Epidermal melanocyte (primary cell): ENCODE data around the gene CD247.

ENCODE experiments used
- DNase-seq: peaks from one replicate; pipeline ENCODE4 v3.0.0; 2011; ENCODE audit warnings: low spot score; ENCODE audit not compliant: insufficient read length

The CD247 gene

DNA sequence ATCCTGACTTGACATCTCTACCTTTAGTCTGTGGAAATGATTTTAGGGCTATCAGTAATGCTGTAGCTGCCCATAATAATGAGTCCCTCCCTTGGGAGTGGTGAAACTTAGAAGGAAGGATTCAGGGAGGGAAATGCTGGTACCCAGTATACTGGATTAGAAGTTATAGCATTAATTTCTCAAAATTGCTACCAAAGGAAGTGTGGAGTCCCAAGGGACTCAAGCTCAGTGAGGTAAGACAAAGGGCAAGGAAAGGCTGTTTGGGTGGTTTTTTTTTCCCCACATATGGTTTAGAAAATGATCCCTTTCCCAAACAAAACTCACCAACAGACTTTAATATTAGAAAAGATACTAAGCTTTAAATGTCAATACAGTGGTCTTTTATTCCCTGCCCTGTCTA is 99.9 kb downstream of the CD247 start:
- DNase-seq = no peak

DNA sequence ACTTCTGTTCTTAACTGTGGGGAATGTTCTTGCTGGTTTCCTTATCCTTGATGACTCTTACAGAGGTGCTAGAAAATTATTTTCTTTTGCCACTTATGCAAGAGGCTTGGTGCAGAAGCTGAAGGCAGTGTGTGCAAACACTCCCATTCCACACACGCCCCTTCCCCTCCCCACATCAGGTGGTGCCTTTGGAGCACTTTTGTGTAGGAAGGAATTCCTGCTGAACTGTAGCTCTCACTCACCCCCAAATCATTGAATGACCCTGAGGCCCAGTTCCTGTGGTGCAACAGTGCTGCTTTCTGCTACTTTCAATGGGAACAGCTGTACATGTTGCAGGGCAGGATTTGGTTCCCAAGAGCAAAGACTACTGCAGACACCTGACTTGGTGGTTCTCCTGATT is 101.8 kb downstream of the CD247 start:
- DNase-seq = no peak

DNA sequence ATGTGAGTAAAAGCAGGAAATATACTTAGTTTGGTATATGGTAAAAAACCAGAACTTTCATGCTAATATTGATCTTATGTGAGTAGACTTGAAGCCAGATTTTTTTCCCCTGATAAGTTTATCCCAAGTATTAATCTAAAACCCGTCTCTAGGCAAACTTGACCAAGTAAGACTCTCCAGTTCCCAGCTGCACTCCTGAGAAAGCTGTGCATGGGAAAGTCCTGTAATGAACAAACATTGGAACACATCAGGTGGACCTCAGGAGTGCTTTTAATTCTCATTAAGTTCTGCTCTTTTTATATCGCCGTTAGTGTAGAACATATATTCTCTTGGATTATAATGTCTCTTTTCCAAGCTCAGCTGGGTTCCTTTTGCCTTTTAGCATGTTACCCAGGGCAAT is 105.0 kb downstream of the CD247 start:
- DNase-seq = no peak

DNA sequence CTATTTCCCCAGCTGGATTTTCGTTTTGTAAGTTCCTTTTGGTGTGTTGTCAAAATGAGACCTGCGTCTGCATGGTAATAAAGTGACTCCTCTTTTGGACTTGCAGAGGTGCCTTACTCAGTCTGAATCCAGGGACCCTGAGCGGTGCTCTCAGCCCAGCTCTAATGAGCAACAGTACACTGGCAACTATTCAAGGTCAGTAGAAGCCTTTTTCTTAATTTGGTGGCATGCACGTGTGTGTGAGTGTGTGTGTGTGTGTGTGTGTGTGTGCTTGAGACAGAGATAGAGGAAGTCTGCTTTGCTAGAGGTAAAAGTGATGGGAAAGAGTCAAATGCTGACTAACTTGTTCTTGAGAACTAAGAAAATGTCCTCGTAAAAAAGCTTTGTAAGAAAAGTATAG is 105.4 kb downstream of the CD247 start:
- DNase-seq = no peak

DNA sequence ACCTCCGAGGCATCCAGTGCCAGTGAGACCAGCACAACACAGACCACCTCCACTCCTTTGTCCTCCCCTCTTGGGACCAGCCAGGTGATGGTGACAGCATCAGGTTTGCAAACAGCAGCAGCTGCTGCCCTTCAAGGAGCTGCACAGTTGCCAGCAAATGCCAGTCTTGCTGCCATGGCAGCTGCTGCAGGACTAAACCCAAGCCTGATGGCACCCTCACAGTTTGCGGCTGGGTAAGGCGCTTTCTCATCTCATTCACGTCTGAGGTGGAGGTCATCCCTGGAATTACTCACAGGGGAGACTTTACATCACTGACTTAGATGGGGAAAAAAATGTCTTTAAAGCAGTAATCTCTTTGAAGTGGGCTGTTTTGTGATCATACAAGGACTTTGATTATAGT is 106.3 kb downstream of the CD247 start:
- no peak for DNase-seq

DNA sequence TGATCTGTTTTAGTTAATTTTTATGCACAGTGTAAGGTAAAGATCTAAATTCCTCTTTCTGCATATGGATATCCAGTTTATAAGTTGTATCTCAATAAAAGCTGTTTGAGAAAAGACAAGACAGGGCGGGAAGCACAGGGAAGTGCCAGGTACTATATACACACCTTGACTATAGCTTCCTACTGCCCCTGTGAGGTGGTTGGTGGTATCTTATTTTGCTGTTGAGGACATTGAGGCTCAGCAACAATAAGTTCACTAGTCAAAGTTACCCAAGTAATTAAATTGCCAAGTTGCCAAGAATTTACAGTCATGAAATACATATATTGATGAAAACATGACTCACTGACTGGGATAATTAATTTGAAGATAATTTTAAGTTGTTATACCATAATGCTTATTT is 109.1 kb downstream of the CD247 start:
- DNase-seq = no peak

DNA sequence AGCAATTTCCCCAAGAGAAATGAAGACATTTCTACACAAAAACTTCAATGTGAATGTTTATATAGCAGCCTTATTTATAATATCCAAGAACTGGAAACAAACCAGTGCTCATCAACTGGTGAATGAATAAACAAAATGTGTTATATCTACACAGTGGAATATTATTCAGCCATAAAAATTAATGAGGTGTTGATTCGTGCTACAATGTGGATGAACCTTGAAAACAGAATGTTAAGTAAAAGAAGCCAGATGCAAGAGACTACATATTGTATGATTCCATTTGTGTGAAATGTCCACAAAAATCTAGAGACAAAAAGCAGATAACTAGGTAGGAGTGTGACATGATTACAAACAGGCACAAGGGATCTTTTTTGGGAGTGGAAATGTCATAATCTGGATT is 110.0 kb downstream of the CD247 start:
- no peak for DNase-seq

DNA sequence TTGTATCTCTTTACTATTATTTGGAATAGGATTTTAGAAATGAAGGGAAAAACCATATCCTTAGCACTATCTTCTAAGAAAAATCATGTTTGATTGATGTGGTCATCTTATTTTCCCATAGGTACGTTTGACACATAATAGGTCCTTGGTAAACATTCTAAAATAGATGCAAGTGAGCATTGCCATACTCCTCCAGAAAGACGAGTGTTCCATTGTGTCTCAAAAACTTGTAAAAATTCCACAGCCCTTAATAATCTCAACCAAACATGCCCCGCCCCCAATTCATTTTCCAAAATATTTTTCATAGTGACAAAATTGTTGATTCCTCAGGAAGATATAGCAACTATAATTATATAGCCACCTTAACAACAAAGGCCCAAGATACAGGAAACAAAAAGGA is 113.4 kb downstream of the CD247 start:
- no peak for DNase-seq

- no peak for DNase-seq
Measured at GRCh38 chr1:167404161-167404888, 114.0 kb downstream of the CD247 start.

DNA sequence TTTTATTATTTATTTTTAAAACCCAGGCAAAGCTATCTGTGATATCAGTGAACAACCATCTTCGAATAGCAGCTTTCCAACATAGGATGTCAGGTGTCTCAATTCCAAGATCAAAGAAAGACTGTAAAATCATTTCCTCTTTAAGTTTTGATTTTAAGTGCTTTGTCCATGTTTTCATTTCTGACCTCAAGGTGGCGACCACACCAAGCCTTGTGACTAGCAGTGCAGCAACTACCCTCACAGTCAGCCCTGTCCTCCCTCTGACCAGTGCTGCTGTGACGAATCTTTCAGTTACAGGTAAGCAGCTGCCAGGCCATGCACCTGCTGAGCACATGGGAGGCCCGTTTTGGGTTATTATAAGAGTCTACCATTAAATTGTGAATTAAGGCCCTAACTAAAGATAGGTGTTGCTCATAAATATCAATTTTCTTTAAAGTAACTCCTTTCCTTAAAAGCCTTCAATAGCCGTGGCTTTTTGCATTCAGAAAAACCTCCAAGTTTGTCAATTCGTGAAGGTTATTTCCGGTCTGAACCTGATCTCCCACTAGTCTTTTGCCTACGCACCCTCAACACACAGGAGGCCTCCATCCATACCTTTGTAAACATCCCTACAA is 117.0 kb downstream of the CD247 start:
- DNase-seq = no peak

GRCh38 chr1:167400359-167400953 is 117.9 kb downstream of the CD247 start:
- DNase-seq = no peak

GRCh38 chr1:167392200-167392696 is 126.1 kb downstream of the CD247 start:
- no peak for DNase-seq

DNA sequence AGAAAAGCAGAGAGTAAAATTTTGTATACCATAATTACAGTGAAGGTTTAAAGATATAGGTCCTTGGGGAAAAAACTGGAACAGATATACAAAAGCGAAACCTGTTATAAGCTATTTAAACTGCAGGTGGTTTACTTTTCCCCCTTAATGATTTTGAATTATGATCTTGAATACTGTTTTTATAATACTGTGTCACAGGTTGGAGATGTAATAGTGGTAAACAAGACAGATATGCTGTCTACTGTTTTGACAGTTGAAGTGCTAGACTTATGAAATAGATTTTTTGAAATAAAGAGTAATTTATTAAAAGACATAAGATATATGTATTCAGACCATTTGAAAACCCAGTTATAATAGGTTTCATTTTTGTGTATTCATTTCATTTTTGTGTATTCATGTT is 129.4 kb downstream of the CD247 start:
- DNase-seq = no peak

GRCh38 chr1:167387251-167387910 is 130.9 kb downstream of the CD247 start:
- DNase-seq = no peak
